ENCODE measurements around the gene SUMF1. TPM values are rescaled to one million over a fixed set of nuclear protein-coding genes. Genes with fewer than 3 reads are reported as not detected.

SUMF1 gene
- total and polyA plus RNA-seq, 2 of the 4 experiments (the other 2 are of a cell fraction): 26.3 to 38.4 TPM

- Histone ChIP-seq H3K9me3 (ENCODE audit: control insufficient read depth, insufficient read depth, low read length) (no peaks in the 10 kb centered on the region), H2BK20ac (ENCODE audit: low read depth, low read length) (no peak overlapping the region), H3K27me3 (ENCODE audit: control insufficient read depth, insufficient read depth, low read length) (no peaks in the 10 kb centered on the region), H2AK9ac (replicated peaks; ENCODE audit: low read depth, low read length, poor library complexity) (no peak overlapping the region), H2BK15ac (ENCODE audit: low read depth, low read length) (no peak overlapping the region), H3K23ac (ENCODE audit: low read depth, low read length) (no peak overlapping the region), H3K36me3 (ENCODE audit: control insufficient read depth, insufficient read depth, low read length) (peaks cover 4% of the 10 kb centered on the region; the same call in 1 of the 2 replicates), H3K79me1 (ENCODE audit: low read depth in 1 of 2, low read length in 2 of 2) (no peaks in the 10 kb centered on the region), H3K4me1 (ENCODE audit: control insufficient read depth, insufficient read depth, low read length) (no peaks in the 10 kb centered on the region), H2AK5ac (ENCODE audit: low read depth, low read length) (no peak overlapping the region), H2BK5ac (ENCODE audit: low read depth, low read length, poor library complexity, severe bottlenecking) (no peak overlapping the region), H2AFZ (replicated peaks; ENCODE audit: low read length, poor library complexity) (no peak overlapping the region), H3K18ac (ENCODE audit: low read depth, low read length) (no peak overlapping the region), H4K91ac (ENCODE audit: insufficient read depth, low read depth, low read length) (no peak overlapping the region), H4K20me1 (ENCODE audit: insufficient read depth, low read length) (no peaks in the 10 kb centered on the region), H3K27ac (ENCODE audit: insufficient read depth, low read length) (no peak overlapping the region), H3K14ac (replicated peaks; ENCODE audit: low read depth, low read length) (no peak overlapping the region), H3K9me1 (ENCODE audit: insufficient read depth, low read length) (peaks cover 6% of the 10 kb centered on the region; the same call in 1 of the 2 replicates), H3K4me2 (ENCODE audit: low read depth, low read length) (no peak overlapping the region), H3K56ac (ENCODE audit: extremely low read depth, insufficient read depth, low read length) (no peak overlapping the region), H4K5ac (ENCODE audit: low read depth, low read length) (no peak overlapping the region), H3K4ac (ENCODE audit: low read depth, low read length) (no peak overlapping the region), H3K9ac (ENCODE audit: low read depth, low read length) (no peak overlapping the region), H2BK120ac (ENCODE audit: low read depth, low read length) (no peak overlapping the region), H3K4me3 (ENCODE audit: insufficient read depth, low read depth, low read length) (no peak overlapping the region), H4K8ac (ENCODE audit: low read depth in 2 of 2, low read length in 2 of 2) (no peak overlapping the region)
- CTCF ChIA-PET: no interaction called here
- no TSS peak for BruUV-seq (replicated peaks)
- dilution Hi-C loops (cut with HindIII; ENCODE audit: low sequenced_read_pairs, unreplicated experiment) (no loop called here), intact Hi-C loops (cut with micrococcal nuclease) (no loop called here), in situ Hi-C loops (cut with MboI; ENCODE audit: low sequenced_read_pairs) (no loop called here)
- ATAC-seq (ENCODE audit: low read depth) (no peak), DNase-seq (no peak)
- TF ChIP-seq CEBPB (IDR thresholded peaks at IDR 0.05; ENCODE audit: low read depth, low read length) (no peak), MAZ (IDR thresholded peaks at IDR 0.05; ENCODE audit: borderline replicate concordance, low read depth, low read length) (no peak), CTCF (conservative IDR thresholded peaks at IDR 0.05; ENCODE audit: low read depth, low read length) (no peak), RFX5 (IDR thresholded peaks at IDR 0.05; ENCODE audit: low read depth, low read length) (no peak), MXI1 (IDR thresholded peaks at IDR 0.05; ENCODE audit: borderline replicate concordance, low read depth, low read length) (no peak), MAFK (IDR thresholded peaks at IDR 0.05; ENCODE audit: low read depth, low read length) (no peak), USF2 (IDR thresholded peaks at IDR 0.05; ENCODE audit: low read depth, low read length) (no peak), SMC3 (IDR thresholded peaks at IDR 0.05; ENCODE audit: low read depth, low read length) (no peak), CHD1 (IDR thresholded peaks at IDR 0.05; ENCODE audit: low read depth, low read length) (no peak), NFE2L2 (IDR thresholded peaks at IDR 0.05; ENCODE audit: low read depth, low read length) (no peak), FOS (IDR thresholded peaks at IDR 0.05; ENCODE audit: low read depth, low read length) (no peak), BHLHE40 (IDR thresholded peaks at IDR 0.05; ENCODE audit: low read depth, low read length) (no peak), ELK1 (IDR thresholded peaks at IDR 0.05; ENCODE audit: borderline replicate concordance, low read depth, low read length) (no peak), RAD21 (IDR thresholded peaks at IDR 0.05; ENCODE audit: low read length) (no peak), RCOR1 (IDR thresholded peaks at IDR 0.05; ENCODE audit: insufficient replicate concordance, low read length) (no peak)
- no CpG with 5 or more reads among the region's 4 CpGs for WGBS, 2 experiments (ENCODE audit: extremely low coverage in 2 of 2, insufficient read length in 1 of 2)
- POLR2A ChIA-PET (ENCODE audit: unreplicated experiment): no interaction called here
Observed at GRCh38 chr3:4401441-4401840, 65.6 kb downstream of the SUMF1 start.
